Sigmoid colon (tissue), 7 donors: ENCODE measurements around the gene KIF22. TPM values are rescaled to one million over a fixed set of nuclear protein-coding genes. Genes with fewer than 3 reads are reported as not detected.
"Not testable (repeated sequence)": the region's sequence is repeated elsewhere in the genome, so short reads cannot be mapped to it uniquely, and the experiment has no call there.

ENCODE experiments used
- DNase-seq: peaks from one replicate; pipeline ENCODE4 v3.0.0-alpha.2; 2019
- H3K27ac ChIP-seq, 4 donors: fragments of 200-600 bp; sonication (generic); one replicate each; pipeline ENCODE4 v1.5.1; 2016 to 2019; ENCODE audit warnings: mild to moderate bottlenecking in 1 of 4
- H3K27me3 ChIP-seq, 3 donors: fragments of 200-600 bp; sonication (generic); one replicate each; pipeline ENCODE4 v1.5.1; 2019; ENCODE audit warnings: mild to moderate bottlenecking in 1 of 3
- H3K36me3 ChIP-seq, 4 donors: fragments of 200-600 bp; sonication (generic); one replicate each; pipeline ENCODE4 v1.5.1; 2016 to 2019
- H3K4me1 ChIP-seq, 4 donors: fragments of 200-600 bp; sonication (generic); one replicate each; pipeline ENCODE4 v1.5.1; 2017 to 2019
- H3K4me3 ChIP-seq, 4 donors: fragments of 200-600 bp; sonication (generic); one replicate each; pipeline ENCODE4 v1.5.1; 2017 to 2019; ENCODE audit warnings: mild to moderate bottlenecking in 2 of 4, moderate library complexity in 1 of 4
- H3K9me3 ChIP-seq, 4 donors: fragments of 200-600 bp in 3 of 4; sonication (generic) in 3 of 4; one replicate each; pipeline versions ENCODE4 v1.5.1 to v1.6.1; 2013 to 2019
- EP300 ChIP-seq, 4 donors: sonication (generic); formaldehyde crosslinking; IDR thresholded peaks; one replicate each; pipeline ENCODE4 v1.6.1; 2017; ENCODE audit warnings: antibody characterized with exemption in 4 of 4
- POLR2A ChIP-seq, 2 donors: fragments of 450-650 bp; IDR thresholded peaks; one replicate each; pipeline ENCODE4 v1.6.1; 2016; ENCODE audit warnings: antibody characterized with exemption in 2 of 2, mild to moderate bottlenecking in 2 of 2, moderate library complexity in 2 of 2
- POLR2AphosphoS5 ChIP-seq, 4 donors: sonication (generic); formaldehyde crosslinking; IDR thresholded peaks; one replicate each; pipeline ENCODE4 v1.6.1; 2017; ENCODE audit warnings: antibody characterized with exemption in 4 of 4
- WGBS, 2 donors: extraction: QIAGEN DNeasy Blood & Tissue Kit; methylation state at CpG; one replicate each; pipeline ENCODE4 v1.1.7; 2013; 5-methylcytosine and 5-hydroxymethylcytosine counted together
- intact Hi-C: fragments of 100-400 bp; cut with DNase I; formaldehyde crosslinking; loops from one replicate; pipeline ENCODE4 v1.15.1; 2023
- polyA plus RNA-seq, 3 donors: library from polyadenylated mRNA; stranded (reverse); fragments of 200-250 nt; gene quantifications; one replicate each; pipeline ENCODE4 v1.2.3, GENCODE V29; 2013
- total RNA-seq, 4 donors: library from RNA; depleted of rRNA; stranded (reverse); fragments of >200 nt; gene quantifications; one replicate each; pipeline ENCODE4 v1.1.0, GENCODE V29; 2016
- TF ChIP-seq, protein P1 (sequence below), 4 experiments: fragments of 450-650 bp in 3 of 4; fragments of 200-600 bp in 1 of 4; IDR thresholded peaks; one replicate each; pipeline ENCODE4 v1.5.1; 2016 to 2019; ENCODE audit warnings: antibody characterized with exemption in 4 of 4, mild to moderate bottlenecking in 3 of 4, moderate library complexity in 2 of 4
- donor health status: healthy with polysubstance abuse.
- donor health status: Bipolar disorder and iron deficiency.
- donor health status: healthy.

Gene KIF22
- total and polyA plus RNA-seq, 7 donors = 11.5 to 71.5 (median 16.1) TPM

DNA sequence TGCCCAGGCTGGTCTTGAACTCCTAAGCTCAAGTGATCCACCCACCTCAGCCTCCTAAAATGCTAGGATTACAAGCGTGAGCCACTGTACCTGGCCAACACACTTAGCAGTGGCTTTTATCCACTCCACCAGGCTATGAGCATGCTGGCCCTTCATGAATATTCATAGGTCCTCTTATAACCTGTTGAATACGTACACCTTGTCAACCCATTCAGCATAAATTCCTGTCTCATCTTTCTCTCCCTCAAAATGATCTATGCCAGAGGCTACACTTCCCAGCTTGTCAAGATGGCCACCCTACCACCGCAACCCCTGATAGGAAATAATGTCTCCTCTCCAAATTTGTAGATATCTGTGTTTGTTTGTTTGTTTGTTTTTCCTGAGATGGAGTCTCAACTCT, 23.5 kb upstream of the KIF22 start:
- TF ChIP-seq, protein P1, sequence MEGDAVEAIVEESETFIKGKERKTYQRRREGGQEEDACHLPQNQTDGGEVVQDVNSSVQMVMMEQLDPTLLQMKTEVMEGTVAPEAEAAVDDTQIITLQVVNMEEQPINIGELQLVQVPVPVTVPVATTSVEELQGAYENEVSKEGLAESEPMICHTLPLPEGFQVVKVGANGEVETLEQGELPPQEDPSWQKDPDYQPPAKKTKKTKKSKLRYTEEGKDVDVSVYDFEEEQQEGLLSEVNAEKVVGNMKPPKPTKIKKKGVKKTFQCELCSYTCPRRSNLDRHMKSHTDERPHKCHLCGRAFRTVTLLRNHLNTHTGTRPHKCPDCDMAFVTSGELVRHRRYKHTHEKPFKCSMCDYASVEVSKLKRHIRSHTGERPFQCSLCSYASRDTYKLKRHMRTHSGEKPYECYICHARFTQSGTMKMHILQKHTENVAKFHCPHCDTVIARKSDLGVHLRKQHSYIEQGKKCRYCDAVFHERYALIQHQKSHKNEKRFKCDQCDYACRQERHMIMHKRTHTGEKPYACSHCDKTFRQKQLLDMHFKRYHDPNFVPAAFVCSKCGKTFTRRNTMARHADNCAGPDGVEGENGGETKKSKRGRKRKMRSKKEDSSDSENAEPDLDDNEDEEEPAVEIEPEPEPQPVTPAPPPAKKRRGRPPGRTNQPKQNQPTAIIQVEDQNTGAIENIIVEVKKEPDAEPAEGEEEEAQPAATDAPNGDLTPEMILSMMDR (IDR thresholded peaks at IDR 0.05) = no peak
- TF ChIP-seq POLR2AphosphoS5 (IDR thresholded peaks at IDR 0.05) (no peak), POLR2A (IDR thresholded peaks at IDR 0.05) (no peak), EP300 (IDR thresholded peaks at IDR 0.05) (no peak)
- Histone ChIP-seq H3K9me3 (no peaks in the 10 kb centered on the region), H3K4me3 (no peak overlapping the region), H3K27ac (no peak overlapping the region), H3K36me3 (no peaks in the 10 kb centered on the region), H3K27me3 (no peaks in the 10 kb centered on the region), H3K4me1 (no peaks in the 10 kb centered on the region)
- WGBS, 2 donors = 94 to 95% methylated on average over 3 of the region's 3 CpGs
- DNase-seq = no peak
- intact Hi-C loops = no loop called here

GRCh38 chr16:29769507-29769906, 21.0 kb upstream of the KIF22 start:
- 77 to 85% methylated on average over 2 of the region's 2 CpGs for WGBS, 2 donors
- Histone ChIP-seq H3K4me3 (no peak overlapping the region), H3K9me3 (no peaks in the 10 kb centered on the region), H3K27me3 (no peaks in the 10 kb centered on the region), H3K36me3 (no peaks in the 10 kb centered on the region), H3K4me1 (no peaks in the 10 kb centered on the region), H3K27ac (no peak overlapping the region)
- no peak for TF ChIP-seq POLR2AphosphoS5 (IDR thresholded peaks at IDR 0.05)
- TF ChIP-seq, protein P1 (IDR thresholded peaks at IDR 0.05) = no peak
- TF ChIP-seq EP300 (IDR thresholded peaks at IDR 0.05) = no peak
- no peak for TF ChIP-seq POLR2A (IDR thresholded peaks at IDR 0.05)
- intact Hi-C loops = no loop called here
- DNase-seq = no peak

GRCh38 chr16:29770250-29770929, 20.2 kb upstream of the KIF22 start:
- no peaks in the 10 kb centered on the region for H3K9me3 ChIP-seq
- intact Hi-C loops = no loop called here
- TF ChIP-seq EP300 (IDR thresholded peaks at IDR 0.05) (no peak), POLR2AphosphoS5 (IDR thresholded peaks at IDR 0.05) (no peak), POLR2A (IDR thresholded peaks at IDR 0.05) (no peak)
- TF ChIP-seq, protein P1 (IDR thresholded peaks at IDR 0.05) = no peak
- no peak for DNase-seq
- no peaks in the 10 kb centered on the region for H3K36me3 ChIP-seq
- H3K27me3 ChIP-seq = no peaks in the 10 kb centered on the region
- no peak overlapping the region for H3K4me3 ChIP-seq
- WGBS, 2 donors = 41 to 69% methylated on average over 7 of the region's 7 CpGs
- no peak overlapping the region for H3K27ac ChIP-seq
- H3K4me1 ChIP-seq = no peaks in the 10 kb centered on the region

- H3K9me3 ChIP-seq, H3K4me1 ChIP-seq, H3K27ac ChIP-seq, H3K36me3 ChIP-seq, H3K4me3 ChIP-seq, H3K27me3 ChIP-seq, DNase-seq, intact Hi-C loops: not testable (repeated sequence)
- WGBS, 2 donors = 91 to 93% methylated on average over 7 of the region's 7 CpGs
Observed at GRCh38 chr16:29772330-29772729, 18.2 kb upstream of the KIF22 start.

DNA sequence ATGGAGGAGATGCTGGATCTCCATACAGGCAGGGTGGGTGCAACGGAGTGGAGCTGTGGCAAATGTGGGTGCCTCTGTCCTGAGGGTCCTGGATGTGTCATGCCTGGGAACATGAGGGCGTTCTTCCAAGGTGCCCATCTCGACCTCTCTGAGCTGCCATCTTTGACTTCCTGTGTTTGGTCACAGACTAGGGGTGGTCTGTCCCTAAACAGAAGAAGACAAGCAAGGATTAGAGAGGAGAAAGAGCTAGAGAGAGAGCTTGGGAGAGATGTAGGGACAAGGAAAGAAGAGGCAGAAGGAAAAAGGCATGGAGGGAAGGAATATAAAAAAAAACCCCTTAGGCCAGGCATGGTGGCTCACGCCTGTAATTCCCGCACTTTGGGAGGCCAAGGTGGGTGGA, 15.8 kb upstream of the KIF22 start:
- Histone ChIP-seq H3K27me3 (no peaks in the 10 kb centered on the region), H3K9me3 (no peaks in the 10 kb centered on the region), H3K4me1 (no peaks in the 10 kb centered on the region), H3K27ac (no peak overlapping the region), H3K36me3 (no peaks in the 10 kb centered on the region), H3K4me3 (no peak overlapping the region)
- TF ChIP-seq POLR2A (IDR thresholded peaks at IDR 0.05) (no peak), POLR2AphosphoS5 (IDR thresholded peaks at IDR 0.05) (no peak), EP300 (IDR thresholded peaks at IDR 0.05) (no peak)
- TF ChIP-seq, protein P1 (IDR thresholded peaks at IDR 0.05) = no peak
- intact Hi-C loops = no loop called here
- no peak for DNase-seq
- WGBS, 2 donors = 90 to 95% methylated on average over 5 of the region's 5 CpGs
